HG02943 (cell line): ENCODE data around the gene CAPN11.
"Not testable (repeated sequence)": the region's sequence is repeated elsewhere in the genome, so short reads cannot be mapped to it uniquely, and the experiment has no call there.

Source experiments
- ATAC-seq: cut with Tn5 transposase; IDR thresholded peaks from one replicate; pipeline ENCODE4 v1.9.1; 2021; ENCODE audit warnings: mild to moderate bottlenecking, low read depth, moderate library complexity; ENCODE audit not compliant: unreplicated experiment

CAPN11 gene

GRCh38 chr6:44129841-44130322, 28.7 kb upstream of the CAPN11 start:
- ATAC-seq, result no peak

DNA sequence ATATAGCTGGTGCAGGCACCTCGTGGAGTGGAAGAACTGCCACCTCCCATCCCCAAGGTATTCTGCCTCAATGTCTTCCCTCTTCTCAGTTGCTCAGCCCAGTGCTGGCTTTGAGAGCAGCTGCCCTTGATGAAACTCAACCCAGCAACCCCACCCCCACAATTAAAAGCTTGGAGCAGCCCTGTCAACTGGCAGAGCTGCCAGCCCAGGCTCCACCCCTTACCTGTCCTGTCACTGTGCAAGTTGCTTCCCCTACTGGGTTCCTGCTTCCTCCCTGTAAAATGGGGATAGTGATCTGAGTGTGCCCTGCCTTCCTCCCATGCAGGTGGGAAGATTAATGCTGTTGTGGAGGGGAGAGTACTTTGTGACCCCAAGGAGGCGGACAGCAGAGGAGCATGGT, 26.7 kb upstream of the CAPN11 start:
- ATAC-seq, result no peak

DNA sequence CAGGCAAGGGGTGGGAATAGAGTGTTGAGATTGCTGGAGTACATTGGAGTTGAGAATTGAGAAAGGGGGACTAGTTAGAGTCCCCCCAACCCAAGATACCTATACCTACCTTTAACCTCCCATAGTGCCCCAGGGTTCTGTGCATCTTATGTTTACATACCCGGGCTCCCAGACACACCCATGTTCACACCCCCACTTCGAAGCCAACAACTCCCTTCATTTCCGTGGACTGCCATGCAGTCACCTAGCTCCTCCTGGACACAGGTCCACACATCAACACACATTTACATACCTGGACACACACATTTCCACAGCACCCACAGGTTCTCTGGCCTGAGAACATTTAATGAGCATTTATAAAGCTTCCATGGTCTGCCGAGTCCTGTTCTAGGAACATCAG, 26.1 kb upstream of the CAPN11 start:
- no peak for ATAC-seq

- no peak for ATAC-seq
These were observed 25.4 kb upstream of the CAPN11 start for GRCh38 chr6:44133003-44133931.

DNA sequence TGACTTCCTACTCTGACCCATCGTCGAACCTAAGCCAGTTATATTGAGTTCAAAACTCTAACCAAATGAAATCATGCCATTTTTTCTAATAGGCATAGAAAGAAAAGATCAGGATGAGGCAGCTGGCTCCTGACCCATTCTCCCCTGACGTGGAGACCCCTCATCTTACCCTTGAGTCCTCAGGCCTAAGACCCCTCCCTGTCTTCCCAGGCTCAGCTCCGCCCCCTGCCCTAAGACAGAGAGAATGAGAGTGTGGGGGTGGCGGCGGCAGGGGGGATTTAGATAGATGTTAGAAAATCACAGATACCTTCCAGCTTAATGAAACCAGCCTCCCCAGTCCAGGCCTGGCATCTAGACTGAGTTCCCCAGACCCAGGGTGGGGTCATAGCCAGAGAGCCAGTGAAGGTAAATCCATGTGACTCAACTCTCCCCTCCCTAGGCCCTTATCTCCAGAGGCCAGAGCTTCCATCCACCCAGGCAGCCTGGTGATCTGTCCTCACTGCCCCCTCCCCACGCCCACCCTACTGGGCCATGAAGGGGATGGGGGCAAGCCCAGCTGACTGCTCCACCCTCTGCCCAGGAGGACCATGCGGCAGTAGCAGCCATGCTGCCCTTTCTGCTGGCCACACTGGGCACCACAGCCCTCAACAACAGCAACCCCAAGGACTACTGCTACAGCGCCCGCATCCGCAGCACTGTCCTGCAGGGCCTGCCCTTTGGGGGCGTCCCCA, 24.5 kb upstream of the CAPN11 start:
- ATAC-seq, result no peak

- ATAC-seq, result no peak
These were observed 23.4 kb upstream of the CAPN11 start for GRCh38 chr6:44135173-44135758.

DNA sequence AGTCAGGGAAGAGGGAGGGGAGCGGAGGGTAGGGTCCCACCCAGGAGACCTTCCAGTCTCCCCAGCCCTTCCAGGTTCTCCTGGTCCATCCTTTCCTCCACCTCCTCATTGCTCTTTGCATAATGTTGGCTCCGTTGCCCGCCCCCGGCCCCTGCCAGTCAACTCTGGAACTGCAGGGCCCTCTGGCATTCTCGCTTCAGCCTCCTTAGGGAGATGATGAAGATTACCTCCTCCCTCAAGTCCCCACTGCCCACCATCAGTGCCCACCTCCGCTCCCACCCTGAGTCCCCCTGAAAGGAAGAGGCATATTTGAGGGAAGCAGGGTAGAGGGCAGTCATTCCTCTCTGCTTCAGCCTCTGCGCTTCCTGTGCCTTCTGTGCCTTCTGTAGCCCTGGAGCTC, 22.7 kb upstream of the CAPN11 start:
- no peak for ATAC-seq

- no peak for ATAC-seq
These were observed 19.8 kb upstream of the CAPN11 start for GRCh38 chr6:44138717-44139350.

GRCh38 chr6:44139351-44139743, 19.3 kb upstream of the CAPN11 start:
- ATAC-seq, result no peak

- no peak for ATAC-seq
These were observed 15.8 kb upstream of the CAPN11 start for GRCh38 chr6:44142835-44143234.

GRCh38 chr6:44143731-44144130, 14.9 kb upstream of the CAPN11 start:
- ATAC-seq, result no peak

DNA sequence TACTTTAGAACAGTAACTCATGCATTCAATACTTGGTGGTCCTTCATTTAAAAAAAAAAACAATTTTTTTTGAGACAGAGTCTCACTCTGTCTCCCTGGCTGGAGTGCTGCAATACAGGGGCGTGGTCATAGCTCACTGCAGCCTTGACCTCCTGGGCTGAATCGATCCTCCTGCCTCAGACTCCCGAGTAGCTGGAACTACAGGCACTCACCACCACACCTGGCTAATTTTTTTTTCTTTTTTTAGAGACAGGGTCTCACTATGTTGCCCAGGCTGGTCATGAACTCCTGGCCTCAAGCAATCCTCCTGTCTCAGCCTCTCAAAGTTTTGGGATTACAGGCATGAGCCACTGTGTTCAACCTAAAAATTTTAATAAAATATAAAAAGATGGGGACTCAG, 14.1 kb upstream of the CAPN11 start:
- ATAC-seq, result not testable (repeated sequence)

DNA sequence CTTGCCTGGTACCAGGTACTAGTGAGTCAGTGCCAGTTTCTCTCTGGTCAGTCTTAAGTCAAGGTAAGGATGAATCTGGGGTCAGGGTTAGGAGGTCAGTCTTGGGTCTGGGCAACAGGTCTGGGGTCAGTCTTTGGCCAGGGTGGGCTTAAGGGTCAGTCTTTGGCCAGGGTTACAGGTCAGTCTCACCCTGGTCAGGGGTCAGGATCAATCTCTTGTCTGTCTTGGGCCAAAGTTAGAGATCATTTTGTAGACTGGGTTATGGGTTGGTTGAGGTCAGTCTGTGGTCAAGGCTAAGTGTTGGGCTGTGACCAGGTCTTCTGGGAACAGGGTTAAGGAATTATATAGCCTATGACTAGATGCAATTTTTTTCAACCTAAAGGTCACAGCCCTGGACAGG, 12.8 kb upstream of the CAPN11 start:
- ATAC-seq, result no peak

DNA sequence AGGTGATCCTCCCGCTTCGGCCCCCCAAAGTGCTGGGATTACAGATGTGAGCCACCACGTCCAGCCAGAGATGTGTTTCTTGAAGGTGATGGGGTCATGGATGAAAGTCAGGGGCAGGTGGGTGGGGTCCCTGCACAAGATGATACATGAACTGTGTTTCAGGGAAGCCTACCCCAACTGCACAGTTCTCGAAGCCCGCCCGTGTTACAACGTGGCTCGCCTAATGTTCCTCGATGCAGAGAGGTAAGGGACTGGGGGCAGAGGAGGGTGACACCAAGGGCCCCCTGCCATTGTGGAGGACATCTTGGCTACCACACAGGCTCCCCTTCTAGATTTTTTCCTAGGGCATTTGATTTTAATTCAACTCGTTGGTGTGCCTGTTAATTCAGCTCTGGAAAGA, 11.9 kb upstream of the CAPN11 start:
- no peak for ATAC-seq

GRCh38 chr6:44147256-44147655, 11.4 kb upstream of the CAPN11 start:
- ATAC-seq, result no peak

GRCh38 chr6:44148306-44148705, 10.3 kb upstream of the CAPN11 start:
- no peak for ATAC-seq

DNA sequence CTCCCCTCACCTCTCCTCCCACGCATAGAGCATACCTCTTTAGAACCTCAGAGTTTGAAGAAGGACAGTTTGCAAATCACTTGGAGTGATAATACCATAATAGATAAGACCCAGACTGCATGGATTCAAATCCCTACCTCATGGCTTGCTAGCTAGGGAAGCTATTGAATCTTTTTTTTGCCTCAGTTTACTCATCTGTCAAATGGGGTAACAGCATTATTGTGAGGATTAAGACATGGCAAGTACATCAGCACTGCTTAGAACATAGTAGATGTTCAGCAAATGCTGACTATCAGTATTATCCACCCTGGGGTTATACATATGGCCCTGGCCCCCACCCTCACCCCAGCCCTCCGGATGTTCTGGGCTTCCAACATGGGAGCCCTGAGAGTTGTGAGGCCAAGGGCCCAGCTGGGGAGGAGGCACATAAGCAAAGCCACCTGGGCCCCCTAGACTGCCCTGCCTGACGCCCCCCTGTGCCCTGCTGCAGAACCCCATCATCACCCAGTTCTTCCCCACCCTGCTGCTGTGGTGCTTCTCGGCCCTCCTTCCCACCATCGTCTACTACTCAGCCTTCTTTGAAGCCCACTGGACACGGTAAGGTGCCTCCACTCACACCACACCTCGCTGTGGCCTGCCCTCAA, 9.1 kb upstream of the CAPN11 start:
- no peak for ATAC-seq

GRCh38 chr6:44150317-44150917, 8.2 kb upstream of the CAPN11 start:
- no peak for ATAC-seq

DNA sequence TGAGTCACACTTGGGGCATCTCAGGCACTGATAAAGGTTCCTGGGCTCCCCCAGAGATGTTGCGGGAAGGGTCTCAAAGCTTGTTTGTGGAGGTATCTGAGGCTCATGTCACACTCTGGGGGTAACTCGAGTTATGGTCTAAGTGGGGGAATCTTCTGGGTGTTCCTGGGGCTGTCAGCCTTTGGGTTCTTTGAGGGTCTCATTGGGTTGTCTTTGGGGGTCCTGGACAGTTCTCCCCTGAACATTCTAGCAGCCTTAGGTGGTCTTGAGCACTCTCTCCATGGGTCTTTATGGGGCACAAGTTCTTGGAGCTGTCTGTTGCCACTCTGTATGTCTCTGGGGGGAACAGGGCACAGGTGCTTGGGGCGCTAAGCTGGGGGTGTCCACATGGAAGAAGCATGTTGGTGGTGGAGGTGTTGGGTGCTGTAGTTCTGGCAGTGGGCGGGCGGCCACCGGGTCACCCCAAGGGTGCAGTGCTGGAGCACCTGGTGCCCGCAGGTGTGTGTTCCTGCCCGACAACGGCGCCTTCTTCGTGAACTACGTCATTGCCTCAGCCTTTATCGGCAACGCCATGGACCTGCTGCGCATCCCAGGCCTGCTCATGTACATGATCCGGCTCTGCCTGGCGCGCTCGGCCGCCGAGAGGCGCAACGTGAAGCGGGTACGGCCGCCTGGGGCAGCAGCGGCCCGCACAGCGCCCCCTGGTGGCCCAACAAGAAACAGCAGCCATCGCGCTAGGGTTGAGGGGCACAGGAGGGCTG, 7.1 kb upstream of the CAPN11 start:
- no peak for ATAC-seq
